Breast epithelium (tissue), 3 donors: ENCODE measurements around the gene HAUS8.

ENCODE experiments used
- CTCF ChIP-seq, 3 donors: fragments of 450-650 bp; IDR thresholded peaks; one replicate each; pipeline ENCODE4 v1.5.1; 2016 to 2017; ENCODE audit warnings: antibody characterized with exemption in 3 of 3, mild to moderate bottlenecking in 3 of 3, moderate library complexity in 3 of 3
- POLR2A ChIP-seq: fragments of 450-650 bp; IDR thresholded peaks from one replicate; pipeline ENCODE4 v1.6.1; 2016; ENCODE audit warnings: antibody characterized with exemption, mild to moderate bottlenecking, moderate library complexity
- POLR2AphosphoS5 ChIP-seq, 3 donors: sonication (generic); formaldehyde crosslinking; IDR thresholded peaks; one replicate each; pipeline ENCODE4 v1.6.1; 2017; ENCODE audit warnings: antibody characterized with exemption in 3 of 3

DNA sequence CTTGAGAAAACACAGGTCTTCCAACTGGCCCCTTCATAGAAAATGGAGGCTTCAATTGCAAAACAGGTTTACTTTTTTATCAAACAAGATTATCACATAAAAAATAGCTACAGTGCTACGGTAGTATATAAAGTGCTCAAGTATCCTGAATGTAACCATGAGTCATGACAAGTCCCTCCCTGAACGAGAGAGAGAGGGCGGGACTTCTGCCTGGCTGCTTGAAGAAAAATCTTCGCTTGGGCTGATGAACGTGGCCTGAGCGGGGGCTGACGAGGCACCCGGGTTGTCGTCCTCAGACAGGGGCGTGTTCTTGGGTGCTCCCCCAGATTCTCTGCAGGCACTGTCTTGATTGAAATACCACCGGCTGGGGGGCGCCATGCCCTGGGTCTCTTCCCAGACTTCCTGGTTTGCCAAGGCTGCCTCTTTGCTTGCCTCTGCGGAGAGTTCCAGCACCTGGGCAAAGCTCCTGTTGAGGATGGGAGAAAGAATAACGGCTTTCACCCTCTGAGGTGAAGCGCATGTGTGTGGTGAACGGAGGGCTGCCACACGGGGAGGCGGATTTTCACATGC, 25.5 kb downstream of the HAUS8 start:
- no peak for TF ChIP-seq POLR2A
- TF ChIP-seq CTCF (IDR thresholded peaks at IDR 0.05), result no peak
- no peak for TF ChIP-seq POLR2AphosphoS5 (IDR thresholded peaks at IDR 0.05)
